CD4-positive, CD25-positive, alpha-beta regulatory T cell (primary cell): Measurements from ENCODE around the gene TIMM10. TPM values are rescaled to one million over a fixed set of nuclear protein-coding genes. Genes with fewer than 3 reads are reported as not detected.

Experiments
- ATAC-seq, 2 donors: fragments of 150-1000 bp; cut with Tn5 transposase; one replicate each; pipeline ENCODE4 v1.10.0; 2021; ENCODE audit warnings: low read depth in 2 of 2, moderate number of reproducible peaks in 2 of 2, moderate library complexity in 1 of 2
- DNase-seq, 3 donors: peaks; one replicate each; pipeline versions ENCODE4 v3.0.0 to v3.0.0-alpha.2; 2012 to 2022; ENCODE audit warnings: mixed read lengths in 1 of 3
- H3K27ac ChIP-seq: one replicate; pipeline ENCODE4 v1.7.0; 2013; ENCODE audit warnings: mild to moderate bottlenecking, low read length; ENCODE audit not compliant: insufficient read depth, poor library complexity, severe bottlenecking
- H3K27me3 ChIP-seq: one replicate; pipeline ENCODE4 v1.7.0; 2013; ENCODE audit warnings: low read length; ENCODE audit not compliant: control insufficient read depth, insufficient read depth
- H3K36me3 ChIP-seq: one replicate; pipeline ENCODE4 v1.7.0; 2013; ENCODE audit warnings: mild to moderate bottlenecking, low read length, moderate library complexity; ENCODE audit not compliant: control insufficient read depth, insufficient read depth
- H3K4me1 ChIP-seq: 2 replicates; pipeline ENCODE4 v1.7.0; 2013; ENCODE audit warnings: mild to moderate bottlenecking, low read length; ENCODE audit not compliant: insufficient read depth, control insufficient read depth, poor library complexity, severe bottlenecking
- H3K4me3 ChIP-seq: one replicate; pipeline ENCODE4 v1.7.0; 2013; ENCODE audit warnings: low read depth, mild to moderate bottlenecking, low read length, moderate library complexity
- H3K9me3 ChIP-seq, 2 experiments: 1 replicate in 1 of 2; 2 replicates in 1 of 2; pipeline ENCODE4 v1.7.0; 2013; ENCODE audit warnings: low read length in 2 of 2, mild to moderate bottlenecking in 1 of 2, moderate library complexity in 1 of 2; ENCODE audit not compliant: control insufficient read depth in 2 of 2
- H3K27ac Mint-ChIP-seq, 3 donors: one replicate each; pipeline ENCODE4 v1.8.0; 2020 to 2022; ENCODE audit warnings: mild to moderate bottlenecking in 3 of 3, mixed read lengths in 3 of 3, moderate library complexity in 2 of 3
- H3K27me3 Mint-ChIP-seq: one replicate; pipeline ENCODE4 v1.8.0; 2022; ENCODE audit warnings: mild to moderate bottlenecking, mixed read lengths
- H3K36me3 Mint-ChIP-seq: one replicate; pipeline ENCODE4 v1.8.0; 2020; ENCODE audit warnings: mixed read lengths
- H3K4me1 Mint-ChIP-seq, 4 donors: one replicate each; pipeline ENCODE4 v1.8.0; 2020 to 2022; ENCODE audit warnings: mixed read lengths in 4 of 4, mild to moderate bottlenecking in 1 of 4
- H3K4me3 Mint-ChIP-seq, 4 donors: one replicate each; pipeline ENCODE4 v1.8.0; 2020 to 2022; ENCODE audit warnings: mild to moderate bottlenecking in 4 of 4, mixed read lengths in 4 of 4, moderate library complexity in 3 of 4
- H3K9me3 Mint-ChIP-seq, 7 donors: one replicate each; pipeline ENCODE4 v1.8.0; 2020 to 2022; ENCODE audit warnings: mixed read lengths in 7 of 7, mild to moderate bottlenecking in 3 of 7, moderate library complexity in 2 of 7
- polyA plus RNA-seq, 4 donors: library from polyadenylated mRNA; unstranded; fragments of 300-500 nt; fragmentation: Illumina TruSeq; gene quantifications; one replicate each; pipeline ENCODE4 v1.2.3, GENCODE V29; 2021
- total RNA-seq: library from RNA; stranded (reverse); gene quantifications from one replicate; pipeline ENCODE4 v1.2.3, GENCODE V29; 2022

Gene TIMM10
- total and polyA plus RNA-seq, 5 donors from 2014 or later, result 21.2 to 84.7 (median 57.0) TPM

- ATAC-seq (no peak), DNase-seq (no peak)
- Mint-ChIP-seq H3K27ac (peak overlapping the region in 1 of 3 donors; percentile 84), H3K4me1 (peaks cover 0 to 22% (median 6%) of the 10 kb centered on the region in 4 donors), H3K36me3 (peaks cover 46% of the 10 kb centered on the region), H3K9me3 (no peaks in the 10 kb centered on the region), H3K27me3 (peaks cover 28% of the 10 kb centered on the region), H3K4me3 (no peak overlapping the region)
- H3K36me3 ChIP-seq, result peaks cover 46% of the 10 kb centered on the region
- H3K4me3 ChIP-seq, result no peak overlapping the region
- H3K27ac ChIP-seq, result no peak overlapping the region
- peaks cover 5% of the 10 kb centered on the region for H3K27me3 ChIP-seq
- peaks cover 16% of the 10 kb centered on the region for H3K4me1 ChIP-seq
- no peaks in the 10 kb centered on the region for H3K9me3 ChIP-seq
These were observed 45.1 kb downstream of the TIMM10 start for GRCh38 chr11:57485217-57485990.

- H3K36me3 Mint-ChIP-seq, result peaks cover 37% of the 10 kb centered on the region
- Histone ChIP-seq H3K27me3 (peaks cover 5% of the 10 kb centered on the region), H3K4me3 (no peak overlapping the region), H3K36me3 (peaks cover 40% of the 10 kb centered on the region), H3K9me3 (no peaks in the 10 kb centered on the region), H3K27ac (no peak overlapping the region), H3K4me1 (peaks cover 16% of the 10 kb centered on the region)
- H3K27me3 Mint-ChIP-seq, result peaks cover 38% of the 10 kb centered on the region
- H3K27ac Mint-ChIP-seq, result no peak overlapping the region
- no peak overlapping the region for H3K4me3 Mint-ChIP-seq
- ATAC-seq (no peak), DNase-seq (no peak)
- H3K4me1 Mint-ChIP-seq, result peaks cover 0 to 32% (median 10%) of the 10 kb centered on the region in 4 donors
- H3K9me3 Mint-ChIP-seq, result no peaks in the 10 kb centered on the region
These were observed 46.3 kb downstream of the TIMM10 start for GRCh38 chr11:57484141-57484710.

- H3K36me3 Mint-ChIP-seq, result peaks cover 30% of the 10 kb centered on the region
- Histone ChIP-seq H3K9me3 (no peaks in the 10 kb centered on the region), H3K4me3 (no peak overlapping the region), H3K27ac (no peak overlapping the region), H3K36me3 (peaks cover 34% of the 10 kb centered on the region), H3K27me3 (peaks cover 5% of the 10 kb centered on the region), H3K4me1 (peaks cover 16% of the 10 kb centered on the region)
- H3K27ac Mint-ChIP-seq, result no peak overlapping the region
- no peak overlapping the region for H3K4me3 Mint-ChIP-seq
- DNase-seq (no peak), ATAC-seq (no peak)
- peaks cover 0 to 32% (median 10%) of the 10 kb centered on the region in 4 donors for H3K4me1 Mint-ChIP-seq
- H3K27me3 Mint-ChIP-seq, result peaks cover 44% of the 10 kb centered on the region
- H3K9me3 Mint-ChIP-seq, result no peaks in the 10 kb centered on the region
These were observed 47.0 kb downstream of the TIMM10 start for GRCh38 chr11:57483562-57483918.

GRCh38 chr11:57482782-57483561, 47.6 kb downstream of the TIMM10 start:
- Histone ChIP-seq H3K27ac (no peak overlapping the region), H3K27me3 (peaks cover 5% of the 10 kb centered on the region), H3K4me3 (no peak overlapping the region), H3K36me3 (peaks cover 28% of the 10 kb centered on the region), H3K4me1 (peaks cover 16% of the 10 kb centered on the region), H3K9me3 (no peaks in the 10 kb centered on the region)
- H3K9me3 Mint-ChIP-seq, result no peaks in the 10 kb centered on the region
- peaks cover 48% of the 10 kb centered on the region for H3K27me3 Mint-ChIP-seq
- H3K4me3 Mint-ChIP-seq, result no peak overlapping the region
- peaks cover 25% of the 10 kb centered on the region for H3K36me3 Mint-ChIP-seq
- peak; percentile 38 to 61 for ATAC-seq
- H3K4me1 Mint-ChIP-seq, result peaks cover 0 to 34% (median 11%) of the 10 kb centered on the region in 4 donors
- DNase-seq, result peak; percentile 29 to 39 (median 35)
- no peak overlapping the region for H3K27ac Mint-ChIP-seq

- ATAC-seq (no peak), DNase-seq (no peak)
- H3K4me3 ChIP-seq, result no peak overlapping the region
- peak overlapping the region in 1 of 3 donors; percentile 43 for H3K27ac Mint-ChIP-seq
- peaks cover 5% of the 10 kb centered on the region for H3K27me3 ChIP-seq
- peaks cover 20% of the 10 kb centered on the region for H3K36me3 ChIP-seq
- peaks cover 17% of the 10 kb centered on the region for H3K36me3 Mint-ChIP-seq
- H3K27ac ChIP-seq, result no peak overlapping the region
- H3K27me3 Mint-ChIP-seq, result peaks cover 49% of the 10 kb centered on the region
- H3K9me3 ChIP-seq, result no peaks in the 10 kb centered on the region
- H3K9me3 Mint-ChIP-seq, result no peaks in the 10 kb centered on the region
- peaks cover 16% of the 10 kb centered on the region for H3K4me1 ChIP-seq
- H3K4me3 Mint-ChIP-seq, result peak overlapping the region in 1 of 4 donors; percentile 43
- H3K4me1 Mint-ChIP-seq, result peaks cover 0 to 35% (median 12%) of the 10 kb centered on the region in 4 donors
These were observed 48.4 kb downstream of the TIMM10 start for GRCh38 chr11:57481915-57482781.

GRCh38 chr11:57481315-57481714, 49.2 kb downstream of the TIMM10 start:
- H3K27me3 ChIP-seq, result peaks cover 5% of the 10 kb centered on the region
- no peak overlapping the region for H3K4me3 ChIP-seq
- DNase-seq (no peak), ATAC-seq (no peak)
- no peak overlapping the region for H3K4me3 Mint-ChIP-seq
- H3K36me3 Mint-ChIP-seq, result peaks cover 17% of the 10 kb centered on the region
- peaks cover 18% of the 10 kb centered on the region for H3K36me3 ChIP-seq
- H3K9me3 Mint-ChIP-seq, result no peaks in the 10 kb centered on the region
- H3K27ac ChIP-seq, result no peak overlapping the region
- peaks cover 0 to 39% (median 12%) of the 10 kb centered on the region in 4 donors for H3K4me1 Mint-ChIP-seq
- peaks cover 24% of the 10 kb centered on the region for H3K4me1 ChIP-seq
- no peaks in the 10 kb centered on the region for H3K9me3 ChIP-seq
- H3K27me3 Mint-ChIP-seq, result peaks cover 53% of the 10 kb centered on the region
- peak overlapping the region in 1 of 3 donors; percentile 68 for H3K27ac Mint-ChIP-seq
